GM12872 (cell line): ENCODE results near the gene SLC7A14.

Experiments used
- TF ChIP-seq, protein P1 (sequence below): IDR thresholded peaks from 3 replicates; pipeline ENCODE4 v1.5.1; 2011; ENCODE audit warnings: low read depth, mild to moderate bottlenecking, low read length, moderate library complexity; ENCODE audit not compliant: insufficient read depth

SLC7A14 gene

GRCh38 chr3:170522201-170522600 lies 63.7 kb downstream of the SLC7A14 start:
- TF ChIP-seq, protein P1, sequence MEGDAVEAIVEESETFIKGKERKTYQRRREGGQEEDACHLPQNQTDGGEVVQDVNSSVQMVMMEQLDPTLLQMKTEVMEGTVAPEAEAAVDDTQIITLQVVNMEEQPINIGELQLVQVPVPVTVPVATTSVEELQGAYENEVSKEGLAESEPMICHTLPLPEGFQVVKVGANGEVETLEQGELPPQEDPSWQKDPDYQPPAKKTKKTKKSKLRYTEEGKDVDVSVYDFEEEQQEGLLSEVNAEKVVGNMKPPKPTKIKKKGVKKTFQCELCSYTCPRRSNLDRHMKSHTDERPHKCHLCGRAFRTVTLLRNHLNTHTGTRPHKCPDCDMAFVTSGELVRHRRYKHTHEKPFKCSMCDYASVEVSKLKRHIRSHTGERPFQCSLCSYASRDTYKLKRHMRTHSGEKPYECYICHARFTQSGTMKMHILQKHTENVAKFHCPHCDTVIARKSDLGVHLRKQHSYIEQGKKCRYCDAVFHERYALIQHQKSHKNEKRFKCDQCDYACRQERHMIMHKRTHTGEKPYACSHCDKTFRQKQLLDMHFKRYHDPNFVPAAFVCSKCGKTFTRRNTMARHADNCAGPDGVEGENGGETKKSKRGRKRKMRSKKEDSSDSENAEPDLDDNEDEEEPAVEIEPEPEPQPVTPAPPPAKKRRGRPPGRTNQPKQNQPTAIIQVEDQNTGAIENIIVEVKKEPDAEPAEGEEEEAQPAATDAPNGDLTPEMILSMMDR = no peak

DNA sequence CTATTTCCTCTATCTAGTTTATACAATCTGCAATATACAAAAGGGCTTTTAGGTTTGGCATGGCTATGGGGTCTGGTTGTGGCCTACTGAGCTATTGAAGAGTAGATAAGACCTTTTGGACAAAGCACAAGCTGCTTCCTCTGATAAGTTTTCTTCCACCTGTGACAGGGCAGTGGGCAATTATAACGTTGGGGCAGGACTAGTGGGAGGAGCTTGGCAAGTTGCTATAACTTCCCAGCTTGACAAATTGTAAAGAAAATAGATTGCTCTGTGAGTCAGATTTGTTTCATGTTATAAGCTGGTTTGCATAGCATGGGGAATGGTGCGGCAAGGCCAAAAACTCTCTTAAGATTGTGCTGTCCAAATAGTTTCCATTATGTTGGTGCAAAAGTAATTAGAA lies 64.9 kb downstream of the SLC7A14 start:
- TF ChIP-seq, protein P1 = no peak

- TF ChIP-seq, protein P1 = no peak
These were observed 68.5 kb downstream of the SLC7A14 start for GRCh38 chr3:170517242-170517945.

- TF ChIP-seq, protein P1 = no peak
These were observed 72.2 kb downstream of the SLC7A14 start for GRCh38 chr3:170513642-170514041.

GRCh38 chr3:170511371-170511770 lies 74.5 kb downstream of the SLC7A14 start:
- TF ChIP-seq, protein P1 = no peak

- TF ChIP-seq, protein P1 = no peak
These were observed 77.0 kb downstream of the SLC7A14 start for GRCh38 chr3:170508839-170509238.

DNA sequence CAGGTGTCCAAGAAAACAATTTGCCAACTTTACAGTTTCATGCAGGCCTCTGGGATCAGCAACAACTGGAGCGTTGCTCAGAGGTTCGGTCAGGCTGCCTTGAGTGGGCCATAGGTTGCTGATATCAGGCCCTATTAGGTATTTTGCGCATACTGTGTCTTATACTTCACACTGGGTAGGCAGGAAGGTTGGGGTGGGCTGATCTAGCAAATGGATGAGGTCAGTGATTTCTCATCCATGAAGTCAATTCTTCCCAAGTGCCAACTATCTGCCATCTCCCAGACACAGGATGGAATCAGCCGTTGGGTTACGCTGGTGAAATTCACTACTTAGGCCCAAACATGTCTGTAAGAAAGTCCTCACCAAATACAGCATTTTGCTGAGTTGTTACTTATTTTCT lies 77.6 kb downstream of the SLC7A14 start:
- TF ChIP-seq, protein P1 = no peak

GRCh38 chr3:170507063-170507462 lies 78.8 kb downstream of the SLC7A14 start:
- TF ChIP-seq, protein P1 = no peak
